Adrenal gland (tissue), 12 donors: ENCODE measurements around the gene ZNF366. TPM values are rescaled to one million over a fixed set of nuclear protein-coding genes. Genes with fewer than 3 reads are reported as not detected.

Experiments used
- DNase-seq, 7 donors: peaks; one replicate each; pipeline ENCODE4 v3.0.0-alpha.2; 2019 to 2020
- H3K27ac ChIP-seq, 5 donors: fragments of 200-600 bp; sonication (generic) in 4 of 5; 1 replicate in 3 of 5; 2 replicates in 2 of 5; pipeline versions ENCODE4 v1.5.1 to v1.8.0; 2016 to 2020; ENCODE audit warnings: mild to moderate bottlenecking in 1 of 5
- H3K27me3 ChIP-seq: fragments of 200-600 bp; 2 replicates; pipeline ENCODE4 v1.8.0; 2021
- H3K36me3 ChIP-seq, 2 donors: fragments of 200-600 bp; replicated peaks in 1 of 2; 1 replicate in 1 of 2; 2 replicates in 1 of 2; pipeline versions ENCODE4 v1.5.1 to v1.8.0; 2018 to 2022
- H3K4me1 ChIP-seq, 2 donors: fragments of 200-600 bp; replicated peaks in 1 of 2; 1 replicate in 1 of 2; 2 replicates in 1 of 2; pipeline versions ENCODE4 v1.5.1 to v1.8.0; 2018 to 2021
- H3K4me3 ChIP-seq, 4 donors: fragments of 200-600 bp; sonication (generic) in 3 of 4; one replicate each; pipeline ENCODE4 v1.5.1; 2016 to 2018
- H3K9me3 ChIP-seq, 3 donors: fragments of 200-600 bp; sonication (generic) in 1 of 3; replicated peaks in 1 of 3; 1 replicate in 2 of 3; 2 replicates in 1 of 3; pipeline versions ENCODE4 v1.5.1 to v1.8.0; 2016 to 2021
- POLR2A ChIP-seq, 2 donors: fragments of 450-650 bp; IDR thresholded peaks; one replicate each; pipeline ENCODE4 v1.6.1; 2017; ENCODE audit warnings: antibody characterized with exemption in 2 of 2, mild to moderate bottlenecking in 2 of 2, moderate library complexity in 1 of 2
- WGBS, 4 donors: extraction: QIAGEN DNeasy Blood & Tissue Kit in 2 of 4; methylation state at CpG; one replicate each; pipeline versions ENCODE4 v1.1.5 to v1.1.7; 2013 to 2017; 5-methylcytosine and 5-hydroxymethylcytosine counted together
- intact Hi-C, 2 donors: fragments of 100-400 bp; cut with DNase I; formaldehyde crosslinking; loops; one replicate each; pipeline versions ENCODE4 v1.14.1 to v1.15.0; 2022 to 2023
- polyA plus RNA-seq, 3 donors: library from polyadenylated mRNA; stranded (reverse); fragments of 200-250 nt in 2 of 3; fragments of 350-450 nt in 1 of 3; fragmentation: Illumina TruSeq in 1 of 3; extraction: RNeasy Lipid Tissue Mini Kit (QIAGEN cat#74804) in 1 of 3; gene quantifications; one replicate each; pipeline ENCODE4 v1.2.3, GENCODE V29; 2013 to 2014
- total RNA-seq, 9 donors: library from RNA; depleted of rRNA in 4 of 9; stranded (reverse); fragments of >200 nt in 4 of 9; fragments of 120-200 nt in 1 of 9; fragmentation: NEBNext Ultra II Directional in 1 of 9; extraction: Animal tissue kit (Norgen Biotek cat#: 25700) in 1 of 9; gene quantifications; one replicate each; pipeline versions ENCODE4 v1.1.0 to v1.2.4, GENCODE V29; 2013 to 2023
- TF ChIP-seq, protein P1 (sequence below), 6 experiments: fragments of 450-650 bp in 4 of 6; fragments of 200-600 bp in 2 of 6; sonication (generic) in 1 of 6; IDR thresholded peaks; 1 replicate in 5 of 6; 2 replicates in 1 of 6; pipeline versions ENCODE4 v1.5.1 to v1.8.0; 2016 to 2021; ENCODE audit warnings: antibody characterized with exemption in 6 of 6, mild to moderate bottlenecking in 2 of 6, moderate library complexity in 1 of 6
- donor health status: healthy with polysubstance abuse.
- donor health status: Bipolar disorder and iron deficiency.
- donor health status: DM: yes; HTN: yes; CAD: no.
- donor health status: DM: no; HTN: no; CAD: no.
- donor health status: DM: no; HTN: no; CAD: no.
- donor health status: DM: yes; HTN: yes; CAD: no.

The ZNF366 gene
- total and polyA plus RNA-seq, 12 donors = 0.24 to 5.3 (median 2.6) TPM

GRCh38 chr5:72426019-72426418 lies 81.2 kb downstream of the ZNF366 start:
- Histone ChIP-seq H3K4me1 (peaks cover 0 to 12% of the 10 kb centered on the region in 2 donors), H3K4me3 (no peak overlapping the region), H3K27ac (no peak overlapping the region), H3K9me3 (no peaks in the 10 kb centered on the region), H3K36me3 (no peaks in the 10 kb centered on the region), H3K27me3 (no peaks in the 10 kb centered on the region)
- intact Hi-C loops = no loop called here
- no peak for DNase-seq
- TF ChIP-seq POLR2A (IDR thresholded peaks at IDR 0.05) = no peak
- TF ChIP-seq, protein P1, sequence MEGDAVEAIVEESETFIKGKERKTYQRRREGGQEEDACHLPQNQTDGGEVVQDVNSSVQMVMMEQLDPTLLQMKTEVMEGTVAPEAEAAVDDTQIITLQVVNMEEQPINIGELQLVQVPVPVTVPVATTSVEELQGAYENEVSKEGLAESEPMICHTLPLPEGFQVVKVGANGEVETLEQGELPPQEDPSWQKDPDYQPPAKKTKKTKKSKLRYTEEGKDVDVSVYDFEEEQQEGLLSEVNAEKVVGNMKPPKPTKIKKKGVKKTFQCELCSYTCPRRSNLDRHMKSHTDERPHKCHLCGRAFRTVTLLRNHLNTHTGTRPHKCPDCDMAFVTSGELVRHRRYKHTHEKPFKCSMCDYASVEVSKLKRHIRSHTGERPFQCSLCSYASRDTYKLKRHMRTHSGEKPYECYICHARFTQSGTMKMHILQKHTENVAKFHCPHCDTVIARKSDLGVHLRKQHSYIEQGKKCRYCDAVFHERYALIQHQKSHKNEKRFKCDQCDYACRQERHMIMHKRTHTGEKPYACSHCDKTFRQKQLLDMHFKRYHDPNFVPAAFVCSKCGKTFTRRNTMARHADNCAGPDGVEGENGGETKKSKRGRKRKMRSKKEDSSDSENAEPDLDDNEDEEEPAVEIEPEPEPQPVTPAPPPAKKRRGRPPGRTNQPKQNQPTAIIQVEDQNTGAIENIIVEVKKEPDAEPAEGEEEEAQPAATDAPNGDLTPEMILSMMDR (IDR thresholded peaks at IDR 0.05) = no peak

GRCh38 chr5:72418271-72418670 lies 88.9 kb downstream of the ZNF366 start:
- no peaks in the 10 kb centered on the region for H3K27me3 ChIP-seq
- no peak overlapping the region for H3K27ac ChIP-seq
- 87 to 94% (median 91%) methylated on average over 9 of the region's 9 CpGs for WGBS, 4 donors
- no peaks in the 10 kb centered on the region for H3K4me1 ChIP-seq
- no peaks in the 10 kb centered on the region for H3K9me3 ChIP-seq
- DNase-seq = no peak
- H3K4me3 ChIP-seq = no peak overlapping the region
- intact Hi-C loops = no loop called here
- TF ChIP-seq POLR2A (IDR thresholded peaks at IDR 0.05) = no peak
- TF ChIP-seq, protein P1 (IDR thresholded peaks at IDR 0.05) = no peak
- no peaks in the 10 kb centered on the region for H3K36me3 ChIP-seq

DNA sequence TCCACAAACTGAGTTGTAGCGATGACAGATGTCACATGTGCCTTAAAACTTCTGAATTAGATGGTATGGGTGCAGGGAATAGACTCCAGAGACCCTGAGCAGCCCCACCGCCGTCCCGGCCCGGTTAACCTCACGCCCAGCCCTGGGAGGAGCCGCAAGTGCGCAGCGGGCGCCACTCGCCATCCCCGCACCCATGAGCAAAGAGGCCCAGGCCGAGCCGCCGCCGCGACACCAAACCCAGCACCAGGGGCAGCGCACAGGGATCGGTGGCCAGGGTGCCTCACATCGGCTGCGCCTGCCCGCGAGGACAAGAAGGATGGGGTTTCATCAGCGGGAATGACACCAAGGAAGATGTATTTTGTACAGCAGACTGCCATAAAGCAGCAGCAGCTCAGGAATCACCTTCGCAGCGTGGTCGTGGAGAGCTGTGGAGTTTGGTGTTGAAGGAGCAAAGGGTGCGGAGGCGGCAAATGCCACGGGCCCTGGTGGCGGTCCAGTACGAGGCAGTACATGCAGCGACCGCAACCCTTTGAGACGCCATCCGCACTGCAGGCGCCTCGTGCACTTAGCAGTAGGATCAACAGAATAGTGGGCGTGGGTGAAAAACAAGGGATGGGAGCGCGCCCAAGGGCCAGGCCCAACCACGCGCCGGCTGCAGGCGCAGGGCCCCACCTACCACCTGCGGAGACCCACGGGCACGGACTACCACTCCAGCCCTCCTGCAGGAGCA lies 89.7 kb downstream of the ZNF366 start:
- H3K4me1 ChIP-seq = no peaks in the 10 kb centered on the region
- H3K27me3 ChIP-seq = no peaks in the 10 kb centered on the region
- no peaks in the 10 kb centered on the region for H3K36me3 ChIP-seq
- DNase-seq = no peak
- H3K27ac ChIP-seq = no peak overlapping the region
- TF ChIP-seq POLR2A (IDR thresholded peaks at IDR 0.05) = no peak
- TF ChIP-seq, protein P1 (IDR thresholded peaks at IDR 0.05) = no peak
- WGBS, 4 donors = 82 to 98% (median 88%) methylated on average over 28 to 48 of the region's 48 CpGs
- H3K9me3 ChIP-seq = no peaks in the 10 kb centered on the region
- no peak overlapping the region for H3K4me3 ChIP-seq
- intact Hi-C loops = no loop called here

- Histone ChIP-seq H3K36me3 (no peaks in the 10 kb centered on the region), H3K27me3 (no peaks in the 10 kb centered on the region), H3K4me1 (no peaks in the 10 kb centered on the region), H3K9me3 (no peaks in the 10 kb centered on the region), H3K4me3 (no peak overlapping the region), H3K27ac (no peak overlapping the region)
- 88 to 90% (median 89%) methylated on average over 5 of the region's 5 CpGs for WGBS, 4 donors
- intact Hi-C loops = no loop called here
- no peak for DNase-seq
- TF ChIP-seq POLR2A (IDR thresholded peaks at IDR 0.05) = no peak
- TF ChIP-seq, protein P1 (IDR thresholded peaks at IDR 0.05) = no peak
Observed at GRCh38 chr5:72415616-72416325, 91.4 kb downstream of the ZNF366 start.
